GM12801 (cell line): Measurements from ENCODE around the gene MGRN1.

Source experiments
- CTCF ChIP-seq: IDR thresholded peaks from one replicate; pipeline ENCODE4 v1.5.1; 2011; ENCODE audit warnings: control low read depth; ENCODE audit not compliant: insufficient read length; ENCODE audit errors: extremely low read depth

The MGRN1 gene

GRCh38 chr16:4694642-4695451, 70.2 kb downstream of the MGRN1 start:
- no peak for TF ChIP-seq CTCF

- no peak for TF ChIP-seq CTCF
These were observed 71.0 kb downstream of the MGRN1 start for GRCh38 chr16:4695473-4696171.

GRCh38 chr16:4696172-4696904, 71.7 kb downstream of the MGRN1 start:
- no peak for TF ChIP-seq CTCF

- TF ChIP-seq CTCF = no peak
These were observed 72.5 kb downstream of the MGRN1 start for GRCh38 chr16:4696905-4697847.

- TF ChIP-seq CTCF = no peak
These were observed 73.2 kb downstream of the MGRN1 start for GRCh38 chr16:4697848-4698291.

GRCh38 chr16:4698321-4699045, 73.9 kb downstream of the MGRN1 start:
- no peak for TF ChIP-seq CTCF
